Trophoblast cell (in vitro differentiated cells and primary cell): ENCODE data around the gene ACTG1.

Experiments used
- DNase-seq, 2 donors: peaks; one replicate each; pipeline ENCODE4 v3.0.0-alpha.2; 2016
- H2AFZ ChIP-seq: 2 replicates; pipeline ENCODE4 v1.6.1; 2013; ENCODE audit warnings: low read length, moderate library complexity, mild to moderate bottlenecking; ENCODE audit not compliant: insufficient read depth, poor library complexity
- H2AK5ac ChIP-seq: 2 replicates; pipeline ENCODE4 v1.6.1; 2013; ENCODE audit warnings: mild to moderate bottlenecking, low read length
- H2BK120ac ChIP-seq: 2 replicates; pipeline ENCODE4 v1.6.1; 2013; ENCODE audit warnings: low read length, mild to moderate bottlenecking, moderate library complexity; ENCODE audit not compliant: insufficient read depth, poor library complexity
- H2BK12ac ChIP-seq: 2 replicates; pipeline ENCODE4 v1.6.1; 2013; ENCODE audit warnings: mild to moderate bottlenecking, low read length, moderate library complexity
- H2BK5ac ChIP-seq: 2 replicates; pipeline ENCODE4 v1.6.1; 2013; ENCODE audit warnings: low read length, low read depth, moderate library complexity, mild to moderate bottlenecking; ENCODE audit not compliant: poor library complexity
- H3K14ac ChIP-seq: 2 replicates; pipeline ENCODE4 v1.6.1; 2013; ENCODE audit warnings: mild to moderate bottlenecking, low read length
- H3K18ac ChIP-seq: 2 replicates; pipeline ENCODE4 v1.6.1; 2013; ENCODE audit warnings: mild to moderate bottlenecking, low read length
- H3K23ac ChIP-seq: 2 replicates; pipeline ENCODE4 v1.6.1; 2013; ENCODE audit warnings: low read length
- H3K27ac ChIP-seq: 2 replicates; pipeline ENCODE4 v1.5.1; 2013; ENCODE audit warnings: low read depth, mild to moderate bottlenecking, inconsistent platforms, low read length, moderate library complexity
- H3K27me3 ChIP-seq: 2 replicates; pipeline ENCODE4 v1.6.1; 2013; ENCODE audit warnings: inconsistent platforms, mild to moderate bottlenecking, low read length, moderate library complexity; ENCODE audit not compliant: insufficient read depth
- H3K36me3 ChIP-seq, 2 experiments: 1 replicate in 1 of 2; 2 replicates in 1 of 2; pipeline ENCODE4 v1.6.1; 2013; ENCODE audit warnings: low read length in 2 of 2, mild to moderate bottlenecking in 2 of 2, moderate library complexity in 1 of 2; ENCODE audit not compliant: insufficient read depth in 2 of 2, control insufficient read depth in 1 of 2
- H3K4ac ChIP-seq: 2 replicates; pipeline ENCODE4 v1.6.1; 2013; ENCODE audit warnings: low read depth, mild to moderate bottlenecking, low read length, moderate library complexity
- H3K4me1 ChIP-seq, 2 experiments: 1 replicate in 1 of 2; 2 replicates in 1 of 2; pipeline ENCODE4 v1.6.1; 2013; ENCODE audit warnings: low read length in 2 of 2, mild to moderate bottlenecking in 2 of 2, moderate library complexity in 1 of 2; ENCODE audit not compliant: insufficient read depth in 2 of 2, control insufficient read depth in 1 of 2
- H3K4me2 ChIP-seq: 2 replicates; pipeline ENCODE4 v1.6.1; 2013; ENCODE audit warnings: inconsistent platforms, mild to moderate bottlenecking, low read length, moderate library complexity
- H3K4me3 ChIP-seq: 2 replicates; pipeline ENCODE4 v1.5.1; 2013; ENCODE audit warnings: mild to moderate bottlenecking, low read depth, low read length, inconsistent platforms
- H3K79me1 ChIP-seq: one replicate; pipeline ENCODE4 v1.6.1; 2013; ENCODE audit warnings: low read length
- H3K79me2 ChIP-seq: 2 replicates; pipeline ENCODE4 v1.6.1; 2013; ENCODE audit warnings: low read length, mild to moderate bottlenecking; ENCODE audit not compliant: control insufficient read depth, insufficient read depth, poor library complexity
- H3K9ac ChIP-seq: 2 replicates; pipeline ENCODE4 v1.6.1; 2013; ENCODE audit warnings: mild to moderate bottlenecking, low read length
- H3K9me3 ChIP-seq: 2 replicates; pipeline ENCODE4 v1.6.1; 2013; ENCODE audit warnings: low read depth, mild to moderate bottlenecking, control low read depth, inconsistent platforms, low read length; ENCODE audit not compliant: insufficient read depth
- H4K12ac ChIP-seq: 2 replicates; pipeline ENCODE4 v1.6.1; 2013; ENCODE audit warnings: low read depth, mild to moderate bottlenecking, low read length, moderate library complexity
- H4K8ac ChIP-seq: 2 replicates; pipeline ENCODE4 v1.6.1; 2013; ENCODE audit warnings: low read depth, mild to moderate bottlenecking, low read length, moderate library complexity
- H4K91ac ChIP-seq: one replicate; pipeline ENCODE4 v1.6.1; 2013; ENCODE audit warnings: low read depth, mild to moderate bottlenecking, low read length, moderate library complexity
- WGBS: extraction: QIAGEN DNeasy Blood & Tissue Kit; methylation state at CpG from one replicate; pipeline ENCODE4 v1.1.7; 2013; ENCODE audit warnings: missing lambda C conversion rate; ENCODE audit not compliant: insufficient read length, insufficient coverage; ENCODE audit errors: extremely low coverage; 5-methylcytosine and 5-hydroxymethylcytosine counted together

The ACTG1 gene

DNA sequence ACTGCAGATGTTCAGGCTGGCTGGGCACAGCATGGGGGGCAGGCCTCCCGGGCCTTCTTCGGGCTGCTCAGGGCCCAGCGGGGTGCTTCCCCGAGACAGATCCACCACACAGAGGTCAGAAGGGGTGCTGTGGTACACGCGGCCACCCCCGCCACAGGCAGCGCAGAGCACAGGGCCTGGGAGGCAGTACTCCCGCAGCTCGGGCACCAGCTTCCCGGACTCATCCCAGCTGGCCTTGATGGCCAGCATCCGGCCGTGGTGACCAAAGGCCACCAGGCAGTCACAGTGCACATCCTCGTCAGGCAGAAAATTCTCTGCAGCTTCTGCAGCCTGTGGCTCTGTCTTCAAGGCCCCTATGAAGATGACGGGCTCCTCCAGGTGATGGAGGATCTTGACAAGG, 37.7 kb upstream of the ACTG1 start:
- H3K18ac ChIP-seq, result no peak overlapping the region
- no peaks in the 10 kb centered on the region for H3K9me3 ChIP-seq
- H2BK5ac ChIP-seq, result no peak overlapping the region
- H3K79me1 ChIP-seq, result peaks cover 9% of the 10 kb centered on the region
- no peaks in the 10 kb centered on the region for H3K27me3 ChIP-seq
- no peak overlapping the region for H2AK5ac ChIP-seq
- H3K14ac ChIP-seq, result no peak overlapping the region
- no peak overlapping the region for H4K12ac ChIP-seq
- H2BK12ac ChIP-seq, result no peak overlapping the region
- peaks cover 2 to 15% of the 10 kb centered on the region in 2 experiments for H3K4me1 ChIP-seq
- H3K36me3 ChIP-seq, result peaks cover 50 to 51% of the 10 kb centered on the region in 2 experiments
- H3K79me2 ChIP-seq, result peaks cover 9% of the 10 kb centered on the region
- H3K9ac ChIP-seq, result no peak overlapping the region
- no peak overlapping the region for H3K23ac ChIP-seq
- H3K4ac ChIP-seq, result no peak overlapping the region
- H3K4me2 ChIP-seq, result no peak overlapping the region
- H2BK120ac ChIP-seq, result no peak overlapping the region
- H2AFZ ChIP-seq, result no peak overlapping the region
- WGBS, result no CpG with 5 or more reads among the region's 15 CpGs
- H4K91ac ChIP-seq, result no peak overlapping the region
- no peak for DNase-seq
- H3K4me3 ChIP-seq, result no peak overlapping the region
- no peak overlapping the region for H3K27ac ChIP-seq
- no peak overlapping the region for H4K8ac ChIP-seq

DNA sequence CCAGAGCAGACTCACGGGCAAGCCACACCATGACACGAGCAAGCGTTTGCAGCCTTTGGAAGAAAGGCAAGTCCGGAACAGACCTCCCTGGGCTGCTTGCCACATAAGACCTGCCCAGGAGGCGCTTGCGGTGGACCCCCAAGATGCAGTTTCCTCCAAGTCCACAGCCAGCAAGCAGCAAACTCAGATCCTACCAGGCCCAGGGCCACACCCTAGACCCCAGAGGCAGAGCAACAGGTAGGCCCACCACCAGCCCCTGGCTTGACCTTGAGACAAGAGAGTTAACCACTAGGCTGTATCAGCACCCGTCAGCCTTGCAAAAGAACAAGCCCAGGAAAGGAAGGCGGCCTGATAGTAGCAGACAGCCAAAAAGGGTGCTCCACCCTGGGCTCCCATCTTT, 37.2 kb upstream of the ACTG1 start:
- Histone ChIP-seq H3K4ac (no peak overlapping the region), H3K27me3 (no peaks in the 10 kb centered on the region), H3K4me1 (peaks cover 2 to 15% of the 10 kb centered on the region in 2 experiments), H2BK12ac (no peak overlapping the region), H2AFZ (no peak overlapping the region), H4K12ac (no peak overlapping the region), H2AK5ac (no peak overlapping the region), H3K14ac (no peak overlapping the region), H3K4me3 (no peak overlapping the region), H4K91ac (no peak overlapping the region), H3K27ac (no peak overlapping the region), H3K9ac (no peak overlapping the region), H3K79me2 (peaks cover 9% of the 10 kb centered on the region), H4K8ac (no peak overlapping the region), H3K9me3 (no peaks in the 10 kb centered on the region), H3K18ac (no peak overlapping the region), H2BK120ac (no peak overlapping the region), H3K4me2 (no peak overlapping the region), H2BK5ac (no peak overlapping the region), H3K36me3 (peaks cover 53 to 54% of the 10 kb centered on the region in 2 experiments), H3K23ac (no peak overlapping the region), H3K79me1 (peaks cover 9% of the 10 kb centered on the region)
- no peak for DNase-seq
- no CpG with 5 or more reads among the region's 8 CpGs for WGBS

DNA sequence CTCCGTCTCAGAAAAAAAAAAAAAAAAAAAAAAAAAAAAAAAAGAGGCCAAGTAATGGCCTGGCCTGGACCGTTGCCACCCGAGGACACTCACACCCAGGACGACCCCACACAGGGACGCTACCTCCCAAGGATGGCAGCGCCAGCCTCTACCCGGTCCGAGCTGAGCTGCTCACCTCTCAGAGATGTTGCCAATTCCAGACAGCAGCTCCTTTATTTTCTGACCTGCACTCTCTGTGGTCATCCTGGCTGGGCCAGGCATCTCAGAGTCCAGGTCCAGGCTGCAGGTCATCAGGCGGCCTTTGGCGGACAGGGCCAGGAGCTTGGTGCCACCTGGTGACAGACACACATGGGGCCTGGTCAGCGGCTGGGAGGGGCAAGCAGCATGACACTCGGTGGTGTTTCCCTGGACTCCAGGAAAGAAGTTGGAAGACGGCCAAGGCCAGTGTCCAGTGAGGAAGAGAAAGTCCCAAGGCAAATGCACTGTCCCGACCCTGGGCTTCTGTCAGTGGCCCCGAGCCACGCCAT, 36.5 kb upstream of the ACTG1 start:
- no peak overlapping the region for H3K4me3 ChIP-seq
- H2AK5ac ChIP-seq, result no peak overlapping the region
- H3K14ac ChIP-seq, result no peak overlapping the region
- H3K9me3 ChIP-seq, result no peaks in the 10 kb centered on the region
- no peak overlapping the region for H4K91ac ChIP-seq
- H3K9ac ChIP-seq, result no peak overlapping the region
- H2BK120ac ChIP-seq, result no peak overlapping the region
- H2BK5ac ChIP-seq, result no peak overlapping the region
- H4K12ac ChIP-seq, result no peak overlapping the region
- no peak overlapping the region for H2AFZ ChIP-seq
- H3K79me2 ChIP-seq, result peaks cover 9% of the 10 kb centered on the region
- H3K4me1 ChIP-seq, result peaks cover 2 to 15% of the 10 kb centered on the region in 2 experiments
- no peak overlapping the region for H3K18ac ChIP-seq
- no peak overlapping the region for H3K4ac ChIP-seq
- peaks cover 9% of the 10 kb centered on the region for H3K79me1 ChIP-seq
- H3K36me3 ChIP-seq, result peaks cover 53 to 60% of the 10 kb centered on the region in 2 experiments
- no peak overlapping the region for H3K4me2 ChIP-seq
- no peak overlapping the region for H4K8ac ChIP-seq
- no peaks in the 10 kb centered on the region for H3K27me3 ChIP-seq
- no peak overlapping the region for H3K27ac ChIP-seq
- no peak overlapping the region for H2BK12ac ChIP-seq
- WGBS, result no CpG with 5 or more reads among the region's 16 CpGs
- H3K23ac ChIP-seq, result no peak overlapping the region
- no peak for DNase-seq

DNA sequence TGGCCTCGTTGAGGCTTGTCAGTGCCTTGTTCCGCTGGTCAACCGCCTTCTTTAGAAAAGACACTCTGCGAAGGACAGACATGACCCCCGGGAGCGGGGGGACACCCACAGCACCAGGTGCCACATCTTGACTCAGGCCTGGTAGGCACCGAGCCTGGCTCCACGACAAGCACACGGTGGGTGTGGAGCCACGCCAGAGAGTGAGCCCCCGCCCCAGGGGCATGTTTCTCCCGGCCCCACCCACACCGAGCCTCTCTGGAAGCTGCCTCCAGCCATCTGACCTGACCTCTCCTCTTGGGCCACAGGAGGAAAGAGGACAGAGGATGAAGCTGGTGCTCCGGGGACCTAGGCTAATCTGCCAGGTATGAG, 35.0 kb upstream of the ACTG1 start:
- Histone ChIP-seq H3K27ac (no peak overlapping the region), H3K9me3 (no peaks in the 10 kb centered on the region), H3K79me1 (peaks cover 8% of the 10 kb centered on the region), H3K4ac (no peak overlapping the region), H3K18ac (no peak overlapping the region), H3K36me3 (peaks cover 67 to 74% of the 10 kb centered on the region in 2 experiments), H4K91ac (no peak overlapping the region), H3K4me3 (no peak overlapping the region), H2AK5ac (no peak overlapping the region), H3K79me2 (peaks cover 9% of the 10 kb centered on the region), H2BK12ac (no peak overlapping the region), H3K9ac (no peak overlapping the region), H3K4me1 (peaks cover 2 to 10% of the 10 kb centered on the region in 2 experiments), H3K14ac (no peak overlapping the region), H2BK120ac (no peak overlapping the region), H2AFZ (no peak overlapping the region), H2BK5ac (no peak overlapping the region), H3K23ac (no peak overlapping the region), H3K4me2 (no peak overlapping the region), H3K27me3 (no peaks in the 10 kb centered on the region), H4K8ac (no peak overlapping the region), H4K12ac (no peak overlapping the region)
- no CpG with 5 or more reads among the region's 14 CpGs for WGBS
- no peak for DNase-seq
